Smooth muscle cell of the brain vasculature (primary cell): ENCODE data around the gene TTYH3.
A peak's percentile ranks its signal among the peaks of the same experiment; 100 is the strongest.

Experiments
- DNase-seq: peaks from one replicate; pipeline ENCODE4 v3.0.0-alpha.2; 2012; ENCODE audit warnings: low read depth, low spot score

Gene TTYH3

GRCh38 chr7:2616387-2617324 is 15.1 kb upstream of the TTYH3 start:
- DNase-seq: no peak

DNA sequence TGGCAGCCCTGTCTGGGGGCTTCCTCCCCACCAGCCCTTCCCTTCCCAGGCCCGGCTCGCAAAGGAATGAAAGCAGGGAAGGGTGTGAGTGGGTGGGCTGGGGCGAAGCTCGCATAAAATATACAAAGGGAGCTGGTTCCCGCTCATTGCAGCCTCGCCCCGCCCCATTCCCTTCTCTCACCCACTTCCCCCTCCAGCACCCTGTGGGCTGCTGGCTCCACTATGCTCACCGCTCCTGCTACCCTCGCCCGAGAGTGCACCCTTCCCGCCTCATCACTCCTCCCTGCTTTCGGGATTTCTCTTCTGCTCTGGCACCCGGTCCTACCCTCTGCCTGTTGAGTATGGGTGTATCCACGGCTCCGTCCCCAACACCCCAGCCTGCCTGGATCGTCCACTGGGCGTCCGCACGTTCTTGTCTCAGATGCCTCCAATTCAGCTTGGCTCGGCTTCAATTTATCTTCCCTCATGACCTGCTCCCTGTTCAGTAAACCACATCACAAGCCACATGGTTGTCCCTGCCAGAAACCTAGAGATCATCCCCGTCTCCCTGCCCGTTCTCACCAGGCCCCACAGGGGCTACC is 14.4 kb upstream of the TTYH3 start:
- DNase-seq: no peak

GRCh38 chr7:2619116-2619515 is 12.7 kb upstream of the TTYH3 start:
- no peak for DNase-seq

- no peak for DNase-seq
Observed at GRCh38 chr7:2621061-2621828, 10.5 kb upstream of the TTYH3 start.

GRCh38 chr7:2621948-2622640 is 9.7 kb upstream of the TTYH3 start:
- no peak for DNase-seq

DNA sequence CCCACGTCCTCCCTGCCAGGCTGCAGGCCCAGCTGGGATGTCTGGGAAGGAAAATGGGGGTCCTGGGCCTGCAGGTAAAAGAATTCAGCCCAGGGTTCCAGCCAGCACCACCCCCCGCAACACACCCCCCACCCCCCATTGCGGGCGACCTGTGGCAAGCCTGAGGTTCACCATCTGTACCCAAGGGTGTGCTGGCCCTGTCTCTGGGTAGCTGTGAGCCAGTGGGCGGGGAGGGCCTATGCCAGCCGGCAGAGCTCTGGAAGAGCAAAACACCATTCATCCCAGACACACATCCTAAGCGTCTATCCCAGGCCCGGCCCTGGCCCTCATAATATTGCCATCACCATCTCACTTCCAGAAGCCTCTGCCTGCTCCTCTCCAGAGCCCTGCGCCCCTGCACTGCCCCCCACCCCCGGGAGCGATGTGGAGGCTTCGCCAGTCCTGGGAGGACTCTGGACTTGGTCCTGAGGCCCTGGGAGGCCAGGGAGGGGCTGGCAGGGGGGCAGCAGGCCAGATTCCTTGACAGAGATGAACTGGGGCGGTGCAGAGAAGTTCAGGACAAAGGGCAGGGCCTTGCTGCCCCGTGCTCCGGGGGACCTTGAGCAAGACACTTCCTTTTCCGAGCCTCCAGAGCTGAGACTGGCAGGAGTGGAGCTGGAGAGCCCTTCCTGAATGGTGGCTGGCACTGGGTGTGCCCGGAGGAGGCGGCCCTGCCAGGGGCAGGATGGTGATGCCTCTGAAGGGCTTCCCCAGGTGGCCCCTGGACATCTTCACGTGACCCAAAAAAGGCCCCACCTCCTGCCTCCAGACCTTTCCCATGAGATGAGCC is 8.7 kb upstream of the TTYH3 start:
- no peak for DNase-seq

DNA sequence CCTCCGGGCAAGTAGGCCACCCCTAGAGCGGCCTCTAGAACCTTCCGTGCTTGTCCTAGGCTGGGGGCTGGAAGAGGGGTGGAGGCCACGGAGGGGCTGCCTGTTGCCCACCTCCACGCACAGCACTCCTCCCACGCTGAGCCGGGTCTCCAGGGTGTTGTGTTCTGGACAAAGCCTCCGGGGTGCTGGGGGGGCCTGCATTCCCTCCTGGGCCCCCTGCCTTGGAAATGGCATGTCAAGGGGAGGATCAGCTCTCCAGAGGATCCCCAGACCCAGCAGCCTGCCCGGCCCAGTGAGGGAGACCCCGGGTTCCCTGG is 8.1 kb upstream of the TTYH3 start:
- no peak for DNase-seq

DNA sequence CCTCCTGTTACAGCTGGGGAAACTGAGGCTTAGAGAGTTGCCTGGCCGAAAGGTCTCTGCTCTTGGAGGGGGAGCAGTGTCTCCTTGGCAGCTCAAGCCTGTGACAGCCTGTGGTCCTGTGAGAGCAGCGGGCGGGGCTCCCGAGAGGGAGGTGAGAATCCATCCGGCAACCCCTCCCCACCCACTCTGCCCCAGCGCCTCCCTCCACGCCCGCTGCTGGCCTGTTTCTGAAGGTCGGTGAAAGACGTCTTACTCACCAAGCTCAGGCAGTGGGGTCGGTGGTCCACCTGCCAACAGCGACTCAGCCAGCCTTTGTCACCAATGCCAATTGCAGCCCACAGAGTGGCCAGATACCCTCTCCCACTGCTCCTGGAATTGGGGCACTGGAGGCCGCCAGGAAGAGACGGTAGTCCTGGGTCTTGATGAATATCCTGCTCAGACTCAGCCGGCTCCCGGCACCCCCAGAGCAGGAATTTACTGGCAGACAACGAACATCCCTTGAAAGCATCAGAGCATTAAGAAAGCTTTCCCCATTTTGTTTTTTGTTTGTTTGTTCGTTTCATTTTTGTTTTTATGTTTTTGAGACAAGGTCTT is 7.4 kb upstream of the TTYH3 start:
- DNase-seq: no peak

DNA sequence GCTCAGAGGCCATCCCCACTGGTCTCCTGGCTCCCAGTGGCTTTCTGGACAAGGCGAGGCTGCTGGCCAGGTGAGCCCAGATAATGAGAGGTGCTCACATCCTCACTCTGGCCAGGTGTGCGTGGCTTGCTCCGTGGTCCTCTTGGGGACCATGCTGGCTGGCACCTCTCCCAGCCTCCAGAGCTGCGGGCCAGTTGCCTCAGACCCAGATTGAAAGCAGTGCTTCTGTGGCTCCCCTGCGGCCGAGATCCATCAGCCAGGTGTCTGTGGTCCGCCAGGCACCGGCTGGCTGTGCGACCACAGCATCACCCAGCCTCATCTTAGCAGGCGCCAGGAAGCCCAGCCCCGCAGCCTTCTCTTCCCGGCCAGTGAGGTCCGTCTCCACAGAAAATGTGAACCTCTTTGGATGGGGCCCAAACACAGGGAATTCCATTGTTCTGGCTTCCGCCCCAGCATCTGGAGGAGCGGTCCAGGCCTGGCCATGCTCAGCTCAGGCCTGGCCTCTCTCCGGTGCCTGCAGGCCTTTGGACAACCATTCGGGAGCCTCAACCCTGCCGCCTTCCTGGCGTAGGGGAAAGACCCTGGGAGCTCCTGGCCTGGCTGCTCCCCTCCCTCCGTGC is 5.2 kb upstream of the TTYH3 start:
- no peak for DNase-seq

DNA sequence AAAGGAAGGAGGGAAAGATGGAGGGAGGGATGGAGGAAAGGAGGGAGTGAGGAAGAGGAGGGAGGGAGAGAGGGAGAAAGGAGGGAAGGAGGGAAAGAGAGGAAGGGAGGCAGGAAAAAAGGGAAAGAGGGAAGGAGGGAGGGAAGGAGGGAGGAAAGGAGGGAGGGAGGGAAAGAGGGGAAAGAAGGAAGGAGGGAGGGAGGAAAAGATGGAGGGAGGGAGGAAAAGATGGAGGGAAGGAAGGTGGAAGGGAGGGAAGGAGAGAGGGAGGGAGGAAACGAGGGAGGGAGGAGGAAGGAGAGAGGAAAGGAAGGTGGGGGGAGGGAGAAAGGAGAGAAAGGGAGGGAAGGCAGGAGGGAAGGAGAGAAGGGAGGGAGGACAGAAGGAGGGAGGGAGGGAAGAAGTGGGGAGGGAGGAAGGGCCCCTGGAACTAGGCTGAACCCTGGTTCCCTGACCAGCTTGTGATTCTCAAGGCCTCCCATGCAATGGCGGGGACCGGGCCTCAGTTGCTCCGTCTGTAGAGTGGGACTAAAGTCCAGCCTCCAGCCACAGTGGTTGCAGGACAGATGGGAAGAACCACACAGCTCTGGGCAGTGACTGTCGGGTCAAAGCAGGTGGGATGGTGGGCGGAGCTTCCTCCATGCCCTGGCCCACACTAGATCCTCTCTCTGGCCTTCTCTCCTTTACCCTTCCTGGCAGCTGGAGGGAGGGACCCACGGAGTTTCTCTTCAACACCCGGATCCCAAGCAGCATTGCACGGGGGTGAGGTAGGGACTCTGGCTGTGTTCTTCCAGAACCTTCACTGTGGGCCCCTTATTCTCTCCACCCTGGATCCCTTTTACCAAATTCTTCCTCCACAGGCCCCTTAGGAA is 4.3 kb upstream of the TTYH3 start:
- no peak for DNase-seq

GRCh38 chr7:2628130-2628482 is 3.7 kb upstream of the TTYH3 start:
- DNase-seq: no peak

GRCh38 chr7:2628891-2629290 is 2.9 kb upstream of the TTYH3 start:
- DNase-seq: no peak

DNA sequence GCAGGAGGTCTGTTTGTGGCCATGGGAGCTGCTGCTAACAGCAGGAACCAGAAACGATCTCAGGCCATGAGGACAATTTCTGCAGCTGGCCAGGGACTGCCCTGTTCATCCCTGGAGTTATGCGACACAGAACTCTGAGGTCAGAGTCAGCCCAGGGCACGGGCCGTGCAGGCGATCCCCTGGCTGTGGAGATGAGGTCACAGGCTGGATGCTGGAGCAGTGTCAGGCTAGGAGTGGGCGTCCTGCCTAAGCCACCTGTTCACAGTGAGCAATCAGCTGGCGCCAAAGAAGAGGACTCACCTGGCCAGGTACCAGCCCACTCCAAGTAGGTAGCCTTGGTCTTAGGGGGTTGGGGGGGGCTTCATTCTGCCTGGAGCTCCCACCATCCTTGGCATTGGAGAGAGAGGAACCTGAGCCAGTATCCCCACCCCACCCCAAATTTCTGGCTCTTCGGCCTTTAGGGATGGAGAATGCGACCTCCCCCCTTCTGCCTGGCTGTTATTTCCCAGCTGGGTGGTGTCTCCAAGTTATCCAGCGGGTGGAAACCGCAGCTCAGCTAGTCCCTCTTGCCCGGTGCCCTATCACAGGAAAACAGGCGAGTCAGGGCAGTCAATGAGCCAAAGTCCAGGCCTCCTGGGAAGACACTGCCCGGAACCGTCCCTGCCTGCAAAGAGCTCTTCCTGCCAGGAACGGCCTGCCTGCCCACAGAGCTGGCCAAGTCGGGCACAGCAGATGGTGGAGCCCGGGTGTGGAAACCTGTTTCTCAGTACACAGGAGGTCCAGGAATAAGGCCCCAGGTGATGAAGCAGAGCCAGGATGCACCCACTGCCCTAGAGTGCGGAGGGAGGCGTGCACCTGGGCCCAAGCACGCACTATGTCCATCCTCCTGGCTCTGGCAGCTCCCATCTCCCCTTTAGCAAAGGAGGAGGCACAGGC is 1.8 kb upstream of the TTYH3 start:
- DNase-seq: no peak

GRCh38 chr7:2632733-2633537 is 1.1 kb downstream of the TTYH3 start:
- peak; percentile 73 for DNase-seq

DNA sequence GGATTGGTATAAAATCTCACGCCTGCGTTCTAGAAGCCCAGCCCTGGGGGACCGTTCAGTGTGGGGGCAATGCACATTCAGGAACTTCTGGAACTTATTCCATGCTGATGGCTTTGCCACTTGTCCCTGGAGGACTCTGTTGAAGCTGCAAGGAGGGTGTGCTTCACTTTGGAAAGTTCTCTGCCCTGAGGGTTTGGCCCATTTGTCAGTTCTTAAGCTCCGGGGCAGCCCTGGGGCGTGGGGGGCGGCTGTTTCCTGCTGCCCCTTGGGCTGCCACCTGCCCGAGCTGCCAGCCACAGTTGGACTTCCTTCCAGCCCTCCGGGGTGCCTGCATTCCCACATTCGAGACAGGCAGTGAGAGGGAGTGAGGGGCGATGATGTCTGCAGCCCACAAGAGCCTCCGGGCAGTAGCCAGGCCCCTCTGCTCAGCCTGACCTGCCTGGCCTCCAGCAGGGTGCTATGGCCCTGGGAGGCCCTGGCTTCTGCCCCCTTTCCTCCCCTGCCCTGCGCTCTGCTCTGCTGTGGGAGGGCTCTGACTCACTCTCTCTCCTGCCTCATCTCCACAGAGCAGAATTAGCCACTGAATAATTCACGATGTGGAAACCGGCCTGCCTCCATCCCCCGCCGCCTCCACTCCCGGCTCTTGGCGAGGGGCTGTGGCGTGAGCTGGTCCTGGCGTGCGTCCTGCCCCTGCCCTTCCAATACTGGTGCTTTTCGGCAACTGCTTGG is 1.9 kb downstream of the TTYH3 start:
- peak; percentile 70 for DNase-seq

GRCh38 chr7:2634267-2635145 is 2.7 kb downstream of the TTYH3 start:
- no peak for DNase-seq
